GM23248 (cell line): ENCODE measurements around the gene MPRIP. TPM values are rescaled to one million over a fixed set of nuclear protein-coding genes. Genes with fewer than 3 reads are reported as not detected.
A peak's percentile ranks its signal among the peaks of the same experiment; 100 is the strongest.
"Not testable (repeated sequence)": the region's sequence is repeated elsewhere in the genome, so short reads cannot be mapped to it uniquely, and the experiment has no call there.

ENCODE experiments used
- DNase-seq: peaks from one replicate; pipeline ENCODE4 v3.0.0-alpha.2; 2015
- H2AFZ ChIP-seq: fragments of 200-600 bp; sonication (generic); 2 replicates; pipeline ENCODE4 v1.6.1; 2016; ENCODE audit warnings: antibody characterized with exemption
- H3F3A ChIP-seq: fragments of 200-600 bp; sonication (generic); 2 replicates; pipeline ENCODE4 v1.6.1; 2016; ENCODE audit warnings: mild to moderate bottlenecking, antibody characterized with exemption, mixed run types; ENCODE audit not compliant: insufficient read depth
- H3K27ac ChIP-seq: fragments of 200-600 bp; sonication (generic); 2 replicates; pipeline ENCODE4 v1.5.1; 2016; ENCODE audit warnings: mild to moderate bottlenecking
- H3K27me3 ChIP-seq: fragments of 200-600 bp; sonication (generic); replicated peaks from 2 replicates; pipeline ENCODE4 v1.6.1; 2016; ENCODE audit warnings: mild to moderate bottlenecking; ENCODE audit not compliant: insufficient read depth
- H3K36me3 ChIP-seq: fragments of 200-600 bp; sonication (generic); 2 replicates; pipeline ENCODE4 v1.6.1; 2016; ENCODE audit warnings: low read depth, mild to moderate bottlenecking
- H3K4me1 ChIP-seq: fragments of 200-600 bp; sonication (generic); 2 replicates; pipeline ENCODE4 v1.6.1; 2016; ENCODE audit warnings: mild to moderate bottlenecking; ENCODE audit not compliant: insufficient read depth
- H3K4me2 ChIP-seq: fragments of 200-600 bp; sonication (generic); one replicate; pipeline ENCODE4 v1.6.1; 2016; ENCODE audit warnings: mild to moderate bottlenecking; ENCODE audit not compliant: unreplicated experiment
- H3K4me3 ChIP-seq: fragments of 200-600 bp; sonication (generic); 2 replicates; pipeline ENCODE4 v1.5.1; 2016; ENCODE audit warnings: mild to moderate bottlenecking
- H3K79me2 ChIP-seq: fragments of 200-600 bp; sonication (generic); 2 replicates; pipeline ENCODE4 v1.6.1; 2016; ENCODE audit warnings: mild to moderate bottlenecking; ENCODE audit not compliant: insufficient read depth
- H3K9ac ChIP-seq: fragments of 200-600 bp; sonication (generic); 2 replicates; pipeline ENCODE4 v1.6.1; 2016; ENCODE audit warnings: mild to moderate bottlenecking
- H3K9me2 ChIP-seq: fragments of 200-600 bp; sonication (generic); 2 replicates; pipeline ENCODE4 v1.6.1; 2016; ENCODE audit warnings: mixed run types, mild to moderate bottlenecking, moderate library complexity; ENCODE audit not compliant: insufficient read depth
- H3K9me3 ChIP-seq: fragments of 200-600 bp; sonication (generic); one replicate; pipeline ENCODE4 v1.6.1; 2017; ENCODE audit warnings: low read depth
- H4K20me1 ChIP-seq: fragments of 200-600 bp; sonication (generic); 2 replicates; pipeline ENCODE4 v1.6.0; 2016; ENCODE audit not compliant: insufficient read depth
- EZH2 ChIP-seq: fragments of 200-600 bp; sonication (generic); IDR thresholded peaks from 2 replicates; pipeline ENCODE4 v1.6.1; 2018; ENCODE audit warnings: antibody characterized with exemption, mild to moderate bottlenecking; ENCODE audit not compliant: insufficient read depth, poor library complexity, severe bottlenecking
- EZH2phosphoT487 ChIP-seq: fragments of 200-600 bp; sonication (generic); IDR thresholded peaks from 2 replicates; pipeline ENCODE4 v1.6.1; 2018; ENCODE audit warnings: antibody characterized with exemption, moderate library complexity, mild to moderate bottlenecking, low read depth; ENCODE audit not compliant: insufficient read depth
- WGBS, 2 experiments: methylation state at CpG; one replicate each; pipeline ENCODE4 v1.1.6; 2015 to 2017; ENCODE audit warnings: low lambda C conversion rate in 2 of 2, low coverage in 1 of 2; ENCODE audit errors: missing lambda C conversion rate in 2 of 2; 5-methylcytosine and 5-hydroxymethylcytosine counted together
- in situ Hi-C: fragments of 300-500 bp; cut with MboI; formaldehyde crosslinking; loops from 2 replicates; pipeline ENCODE4 v1.15.0; 2020
- polyA plus RNA-seq: library from polyadenylated mRNA; unstranded; fragments of >200 nt; fragmentation: Nextera tagmentation; extraction: Ambion mirVana; gene quantifications from 2 replicates; pipeline ENCODE4 v1.2.1, GENCODE V29; 2016
- total RNA-seq: library from RNA; depleted of rRNA; stranded (reverse); fragments of >200 nt; shearing (Covaris generic); gene quantifications from 2 replicates; pipeline ENCODE4 v1.2.3, GENCODE V29; 2014

Gene MPRIP
- total and polyA plus RNA-seq, 2 experiments from 2014 or later: 73.5 to 292 TPM

- 72 to 82% methylated on average over 12 to 14 of the region's 14 CpGs for WGBS, 2 experiments
- no peak overlapping the region for H3K4me3 ChIP-seq
- no peaks in the 10 kb centered on the region for H3K27me3 ChIP-seq
- H3K4me1 ChIP-seq: no peaks in the 10 kb centered on the region
- no peaks in the 10 kb centered on the region for H3K79me2 ChIP-seq
- H2AFZ ChIP-seq: no peak overlapping the region
- H3K27ac ChIP-seq: no peak overlapping the region
- H3K9me2 ChIP-seq: no peaks in the 10 kb centered on the region
- H3F3A ChIP-seq: peaks cover 11% of the 10 kb centered on the region; the same call in 1 of the 2 replicates
- no peak for DNase-seq
- in situ Hi-C loops: no loop called here
- H3K36me3 ChIP-seq: no peaks in the 10 kb centered on the region
- no peaks in the 10 kb centered on the region for H4K20me1 ChIP-seq
- no peaks in the 10 kb centered on the region for H3K9me3 ChIP-seq
- no peak for TF ChIP-seq EZH2phosphoT487
- TF ChIP-seq EZH2: no peak
- H3K4me2 ChIP-seq: no peak overlapping the region
- H3K9ac ChIP-seq: no peak overlapping the region
These were observed 44.5 kb upstream of the MPRIP start for GRCh38 chr17:16997514-16998429.

GRCh38 chr17:16999931-17000625 is 42.2 kb upstream of the MPRIP start:
- no peaks in the 10 kb centered on the region for H4K20me1 ChIP-seq
- DNase-seq: no peak
- H3F3A ChIP-seq: no peaks in the 10 kb centered on the region
- no peak overlapping the region for H2AFZ ChIP-seq
- H3K9me2 ChIP-seq: no peaks in the 10 kb centered on the region
- TF ChIP-seq EZH2phosphoT487 (no peak), EZH2 (no peak)
- in situ Hi-C loops: loop anchor here (10.0 kb wide), 1 partner anchor 95 kb away; no protein-coding TSS in a partner anchor
- no peaks in the 10 kb centered on the region for H3K9me3 ChIP-seq
- H3K79me2 ChIP-seq: no peaks in the 10 kb centered on the region
- H3K9ac ChIP-seq: no peak overlapping the region
- no peak overlapping the region for H3K4me2 ChIP-seq
- H3K27ac ChIP-seq: no peak overlapping the region
- WGBS, 2 experiments: 68 to 73% methylated on average over 7 of the region's 7 CpGs
- no peaks in the 10 kb centered on the region for H3K36me3 ChIP-seq
- no peak overlapping the region for H3K4me3 ChIP-seq
- H3K4me1 ChIP-seq: no peaks in the 10 kb centered on the region
- no peaks in the 10 kb centered on the region for H3K27me3 ChIP-seq

- 67 to 73% methylated on average over 9 of the region's 9 CpGs for WGBS, 2 experiments
- H4K20me1 ChIP-seq: no peaks in the 10 kb centered on the region
These were observed 41.0 kb upstream of the MPRIP start for GRCh38 chr17:17001076-17001777.

GRCh38 chr17:17001874-17002520 is 40.3 kb upstream of the MPRIP start:
- no peaks in the 10 kb centered on the region for H3K9me3 ChIP-seq
- no peaks in the 10 kb centered on the region for H3K4me1 ChIP-seq
- no peaks in the 10 kb centered on the region for H3F3A ChIP-seq
- in situ Hi-C loops: loop anchor here (10.0 kb wide), 1 partner anchor 93 kb away; no protein-coding TSS in a partner anchor
- no peaks in the 10 kb centered on the region for H3K36me3 ChIP-seq
- H3K9ac ChIP-seq: no peak overlapping the region
- no peak overlapping the region for H3K4me3 ChIP-seq
- no peaks in the 10 kb centered on the region for H3K9me2 ChIP-seq
- no peaks in the 10 kb centered on the region for H4K20me1 ChIP-seq
- WGBS, 2 experiments: 15 to 16% methylated on average over 21 to 22 of the region's 22 CpGs
- TF ChIP-seq EZH2phosphoT487: no peak
- TF ChIP-seq EZH2: no peak
- DNase-seq: peak; percentile 84
- H3K79me2 ChIP-seq: no peaks in the 10 kb centered on the region
- no peak overlapping the region for H2AFZ ChIP-seq
- no peak overlapping the region for H3K27ac ChIP-seq
- no peak overlapping the region for H3K4me2 ChIP-seq
- H3K27me3 ChIP-seq: no peaks in the 10 kb centered on the region

More at GRCh38 chr17:17001076-17001777, 41.0 kb upstream of the MPRIP start:
- H3F3A ChIP-seq: no peaks in the 10 kb centered on the region
- no peak overlapping the region for H3K9ac ChIP-seq
- H3K4me2 ChIP-seq: no peak overlapping the region
- H2AFZ ChIP-seq: no peak overlapping the region
- no peak overlapping the region for H3K4me3 ChIP-seq
- no peak for DNase-seq
- no peaks in the 10 kb centered on the region for H3K9me2 ChIP-seq
- H3K9me3 ChIP-seq: no peaks in the 10 kb centered on the region
- H3K79me2 ChIP-seq: no peaks in the 10 kb centered on the region
- H3K27ac ChIP-seq: no peak overlapping the region
- H3K4me1 ChIP-seq: no peaks in the 10 kb centered on the region
- in situ Hi-C loops: loop anchor here (10.0 kb wide), 1 partner anchor 94 kb away; no protein-coding TSS in a partner anchor
- TF ChIP-seq EZH2phosphoT487 (no peak), EZH2 (no peak)
- H3K36me3 ChIP-seq: no peaks in the 10 kb centered on the region
- no peaks in the 10 kb centered on the region for H3K27me3 ChIP-seq

GRCh38 chr17:17002731-17003715 is 39.2 kb upstream of the MPRIP start:
- not testable (repeated sequence) for H3K79me2 ChIP-seq, H3K27ac ChIP-seq, H3K4me3 ChIP-seq, H3K9me3 ChIP-seq, H3K36me3 ChIP-seq, H3F3A ChIP-seq, DNase-seq, H3K4me1 ChIP-seq, H4K20me1 ChIP-seq, H3K4me2 ChIP-seq, H2AFZ ChIP-seq, H3K9me2 ChIP-seq, H3K27me3 ChIP-seq, H3K9ac ChIP-seq
- WGBS, 2 experiments: 90 to 92% methylated on average over 20 of the region's 20 CpGs
- in situ Hi-C loops: loop anchor here (10.0 kb wide), 1 partner anchor 92 kb away; no protein-coding TSS in a partner anchor
